ENCODE results near the gene NKAIN4.

DNA sequence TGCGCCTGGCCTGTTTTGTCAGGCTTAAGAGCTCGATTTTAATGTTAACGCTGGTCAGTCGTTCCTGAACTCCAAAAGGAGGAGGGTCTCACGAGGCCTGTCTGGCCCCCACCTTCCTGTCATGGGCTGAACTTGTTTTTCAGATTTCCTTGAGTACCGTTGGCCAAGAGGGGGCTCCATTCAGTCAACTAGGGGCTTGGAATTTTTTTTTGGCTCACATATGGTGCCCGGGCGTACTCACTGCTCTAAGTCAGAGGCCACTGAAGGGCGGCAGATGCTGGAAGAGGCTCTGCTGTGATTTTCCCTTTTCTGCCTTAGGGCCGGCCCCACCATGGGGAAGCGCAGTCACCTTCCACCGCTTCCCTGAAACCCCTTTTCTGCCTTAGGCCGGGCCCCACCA, 25.5 kb downstream of the NKAIN4 start:
- TF ChIP-seq, protein P1, sequence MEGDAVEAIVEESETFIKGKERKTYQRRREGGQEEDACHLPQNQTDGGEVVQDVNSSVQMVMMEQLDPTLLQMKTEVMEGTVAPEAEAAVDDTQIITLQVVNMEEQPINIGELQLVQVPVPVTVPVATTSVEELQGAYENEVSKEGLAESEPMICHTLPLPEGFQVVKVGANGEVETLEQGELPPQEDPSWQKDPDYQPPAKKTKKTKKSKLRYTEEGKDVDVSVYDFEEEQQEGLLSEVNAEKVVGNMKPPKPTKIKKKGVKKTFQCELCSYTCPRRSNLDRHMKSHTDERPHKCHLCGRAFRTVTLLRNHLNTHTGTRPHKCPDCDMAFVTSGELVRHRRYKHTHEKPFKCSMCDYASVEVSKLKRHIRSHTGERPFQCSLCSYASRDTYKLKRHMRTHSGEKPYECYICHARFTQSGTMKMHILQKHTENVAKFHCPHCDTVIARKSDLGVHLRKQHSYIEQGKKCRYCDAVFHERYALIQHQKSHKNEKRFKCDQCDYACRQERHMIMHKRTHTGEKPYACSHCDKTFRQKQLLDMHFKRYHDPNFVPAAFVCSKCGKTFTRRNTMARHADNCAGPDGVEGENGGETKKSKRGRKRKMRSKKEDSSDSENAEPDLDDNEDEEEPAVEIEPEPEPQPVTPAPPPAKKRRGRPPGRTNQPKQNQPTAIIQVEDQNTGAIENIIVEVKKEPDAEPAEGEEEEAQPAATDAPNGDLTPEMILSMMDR (IDR thresholded peaks at IDR 0.05): no peak
- no peak for TF ChIP-seq POLR2AphosphoS5 (IDR thresholded peaks at IDR 0.05)

All from breast epithelium (tissue), 3 donors.